CD4-positive, alpha-beta T cell treated with Interleukin-17A for 1 hour (primary cell): Measurements from ENCODE around the gene WIPF2.

Experiments used
- DNase-seq: peaks from one replicate; pipeline ENCODE4 v3.0.0-alpha.2; 2020

Gene WIPF2, protein sequence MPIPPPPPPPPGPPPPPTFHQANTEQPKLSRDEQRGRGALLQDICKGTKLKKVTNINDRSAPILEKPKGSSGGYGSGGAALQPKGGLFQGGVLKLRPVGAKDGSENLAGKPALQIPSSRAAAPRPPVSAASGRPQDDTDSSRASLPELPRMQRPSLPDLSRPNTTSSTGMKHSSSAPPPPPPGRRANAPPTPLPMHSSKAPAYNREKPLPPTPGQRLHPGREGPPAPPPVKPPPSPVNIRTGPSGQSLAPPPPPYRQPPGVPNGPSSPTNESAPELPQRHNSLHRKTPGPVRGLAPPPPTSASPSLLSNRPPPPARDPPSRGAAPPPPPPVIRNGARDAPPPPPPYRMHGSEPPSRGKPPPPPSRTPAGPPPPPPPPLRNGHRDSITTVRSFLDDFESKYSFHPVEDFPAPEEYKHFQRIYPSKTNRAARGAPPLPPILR

GRCh38 chr17:40218740-40219593 is at the start of gene WIPF2:
WIPF2 (plus strand) TSS chr17:40219304; CDS start chr17:40256460, 37,156 bp downstream.
- DNase-seq, result peak; percentile 97

- DNase-seq, result no peak
Measured at GRCh38 chr17:40170325-40170724, 48.8 kb upstream of the WIPF2 start.

GRCh38 chr17:40171750-40172149 is 47.4 kb upstream of the WIPF2 start:
- no peak for DNase-seq

DNA sequence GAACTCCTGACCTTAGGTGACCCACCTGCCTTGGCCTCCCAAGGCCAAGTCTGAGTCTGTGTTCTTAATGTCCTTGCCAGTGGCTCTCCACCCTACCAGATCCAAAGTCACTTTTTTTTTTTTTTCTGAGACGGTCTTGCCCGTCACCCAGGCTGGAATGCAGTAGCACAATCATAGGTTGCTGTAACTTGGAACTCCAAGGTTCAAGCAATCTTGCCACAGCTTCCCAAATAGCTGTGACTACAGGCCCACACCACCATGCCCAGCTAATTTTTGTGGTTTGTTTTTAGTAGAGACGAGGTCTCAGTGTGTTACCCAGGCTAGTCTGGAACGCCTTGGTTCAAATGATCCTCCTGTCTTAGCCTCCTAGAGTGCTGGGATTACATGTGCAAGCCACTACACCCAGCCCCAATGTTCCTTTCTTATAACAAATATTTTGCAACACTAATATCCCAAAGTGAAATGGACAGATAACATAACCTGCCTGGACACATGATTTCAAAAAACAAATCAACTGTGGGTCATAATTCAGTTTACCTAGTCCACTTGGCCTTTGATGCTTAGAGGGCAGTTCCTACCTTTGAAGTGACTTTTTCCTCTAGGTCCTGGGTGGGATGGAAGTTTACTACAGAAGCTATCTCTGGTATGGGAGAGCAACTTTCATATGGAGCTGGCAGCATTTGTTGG is 45.9 kb upstream of the WIPF2 start:
- no peak for DNase-seq

GRCh38 chr17:40173778-40174135 is 45.3 kb upstream of the WIPF2 start:
- DNase-seq, result no peak

DNA sequence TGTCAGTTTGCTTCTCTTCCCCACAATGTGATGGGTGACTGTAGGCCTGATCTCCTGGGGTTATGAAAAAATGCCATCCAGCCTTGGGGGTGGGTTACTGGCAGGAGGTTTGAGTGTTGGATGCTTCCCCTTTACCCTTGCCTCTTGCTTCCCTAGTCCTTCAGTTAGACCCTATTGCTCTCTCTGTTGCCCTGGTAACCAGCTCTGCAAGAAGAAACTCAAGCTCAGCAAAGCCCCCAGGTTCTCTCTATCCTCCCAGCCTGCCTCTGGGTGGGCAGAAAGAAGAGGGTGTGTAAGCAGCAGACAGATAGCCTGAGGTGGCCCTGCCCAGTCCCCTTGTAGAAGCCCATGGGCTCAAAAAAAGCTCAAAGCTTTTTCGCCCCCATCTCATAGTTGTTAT is 44.6 kb upstream of the WIPF2 start:
- DNase-seq, result no peak

GRCh38 chr17:40175928-40176753 is 43.0 kb upstream of the WIPF2 start:
- no peak for DNase-seq

DNA sequence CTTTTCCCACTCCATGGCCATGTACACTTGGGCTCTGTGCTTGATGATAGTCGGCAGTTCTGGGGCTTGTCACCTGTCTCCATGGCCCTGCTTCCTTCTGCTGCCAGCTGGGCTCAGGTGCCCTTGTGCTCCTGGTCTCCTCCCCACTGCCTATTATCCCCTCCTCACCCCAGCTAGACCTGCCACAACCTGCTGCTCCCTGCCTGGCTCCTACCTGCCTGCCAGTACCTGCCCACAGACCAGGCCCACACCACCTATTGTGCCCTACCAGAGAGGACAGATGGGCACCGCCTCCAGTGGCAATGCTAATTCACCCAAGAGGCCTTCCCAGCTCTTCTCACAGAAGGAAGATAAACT is 42.4 kb upstream of the WIPF2 start:
- no peak for DNase-seq

DNA sequence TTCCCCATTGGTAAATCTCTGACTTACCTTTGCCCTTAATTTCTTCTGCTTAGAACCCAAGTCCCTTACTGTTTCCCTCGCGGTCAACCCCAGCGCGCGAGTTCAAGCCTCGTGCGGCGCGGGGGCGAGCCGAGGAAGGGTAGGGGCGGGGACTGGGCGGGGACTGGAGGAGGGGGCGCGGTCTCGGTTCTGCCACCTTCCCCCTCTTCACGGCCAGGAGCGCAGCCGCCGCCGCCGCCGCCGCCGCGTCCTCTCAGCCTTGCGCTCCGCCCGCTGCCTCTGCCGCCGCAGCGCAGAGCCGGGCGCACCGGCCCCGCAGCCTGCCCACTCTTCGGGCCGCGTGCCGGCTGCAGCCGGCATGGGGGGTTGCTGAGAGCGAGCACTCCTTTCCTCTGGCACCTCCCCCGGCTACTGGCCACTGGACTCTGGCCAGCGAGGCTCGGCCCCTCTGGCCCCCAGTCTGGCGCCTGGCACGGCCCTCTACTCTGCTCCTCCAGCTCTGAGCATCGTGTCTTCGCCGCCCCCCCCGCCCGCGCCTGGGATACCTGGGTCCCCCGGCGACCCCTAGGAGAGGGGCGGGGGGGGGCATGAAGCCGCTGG is 41.7 kb upstream of the WIPF2 start, which contains the start of gene RAPGEFL1:
Gene RAPGEFL1, plus strand, starts transcription at position 196 of the 600 bp plus-strand sequence. Its CDS starts 392 bp downstream, at position 588.
- DNase-seq, result peak; percentile 89

- no peak for DNase-seq
Measured at GRCh38 chr17:40178021-40178601, 41.0 kb upstream of the WIPF2 start.

DNA sequence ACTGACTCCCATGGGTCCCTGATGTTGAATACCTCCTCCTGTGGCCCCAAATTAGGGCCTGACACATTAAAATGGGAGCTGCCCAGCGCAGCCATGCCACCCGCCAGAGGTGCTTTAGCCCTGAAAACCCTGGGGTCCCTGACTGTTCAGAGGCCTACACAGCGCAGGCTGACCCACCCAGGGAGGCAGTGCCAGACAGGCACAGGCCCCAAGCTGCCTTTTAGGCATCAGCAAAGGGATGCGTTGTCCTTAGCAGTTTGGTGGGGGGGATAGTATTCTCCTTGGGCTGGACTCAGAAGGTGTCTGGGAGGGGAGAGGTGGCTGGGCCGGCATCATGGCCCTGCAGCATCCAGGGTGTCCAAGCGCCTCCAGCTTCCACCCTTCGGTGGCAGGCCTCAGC is 40.4 kb upstream of the WIPF2 start:
- DNase-seq, result no peak

- DNase-seq, result no peak
Measured at GRCh38 chr17:40179923-40180659, 39.0 kb upstream of the WIPF2 start.

GRCh38 chr17:40180694-40181093 is 38.4 kb upstream of the WIPF2 start:
- no peak for DNase-seq

GRCh38 chr17:40181205-40181604 is 37.9 kb upstream of the WIPF2 start:
- no peak for DNase-seq

- no peak for DNase-seq
Measured at GRCh38 chr17:40182606-40183005, 36.5 kb upstream of the WIPF2 start.

DNA sequence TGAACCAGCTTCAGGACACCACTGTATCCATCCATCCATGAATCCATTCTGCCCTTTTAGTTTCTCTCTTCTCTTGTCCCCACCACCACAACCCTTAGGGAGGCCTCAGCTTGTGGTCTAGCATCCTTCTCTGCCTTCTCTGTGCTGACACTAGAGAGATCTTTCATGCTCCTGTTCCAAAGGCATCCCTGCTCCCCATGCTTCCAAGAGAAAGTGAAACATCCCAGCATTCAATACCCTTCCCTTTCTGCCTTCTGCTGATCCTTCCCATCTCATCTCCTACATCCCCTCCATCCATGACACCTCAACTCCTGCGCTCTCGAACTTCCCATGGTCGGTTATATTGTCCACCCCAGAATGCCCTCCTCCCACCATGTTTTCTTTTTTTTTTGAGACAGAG is 31.9 kb upstream of the WIPF2 start:
- no peak for DNase-seq

DNA sequence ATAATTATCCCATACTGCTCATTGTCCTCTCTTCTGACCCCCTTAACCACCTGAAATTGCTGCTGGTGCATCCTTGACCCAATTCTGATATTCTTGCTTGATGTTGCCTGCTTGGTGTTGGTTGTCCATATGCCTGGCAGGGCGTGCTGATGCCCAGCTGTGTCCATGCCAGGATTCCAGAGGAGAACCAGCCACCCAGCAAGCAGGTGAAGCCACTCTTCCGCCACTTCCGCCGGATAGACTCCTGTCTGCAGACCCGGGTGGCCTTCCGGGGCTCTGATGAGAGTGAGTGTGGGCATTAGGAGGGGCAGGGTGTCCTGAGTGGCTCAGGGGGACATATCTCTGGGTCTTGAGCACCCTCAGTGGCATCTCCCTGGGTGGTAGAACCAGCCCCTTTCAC is 30.4 kb upstream of the WIPF2 start:
- DNase-seq, result no peak

GRCh38 chr17:40190197-40191021 is 28.7 kb upstream of the WIPF2 start:
- DNase-seq, result peak; percentile 21

GRCh38 chr17:40191237-40192208 is 27.6 kb upstream of the WIPF2 start:
- DNase-seq, result peak; percentile 67
